NCI-H1092 (cell line): ENCODE measurements around the gene RNF149.
A peak's percentile ranks its signal among the peaks of the same experiment; 100 is the strongest.
"Not testable (repeated sequence)": the region's sequence is repeated elsewhere in the genome, so short reads cannot be mapped to it uniquely, and the experiment has no call there.

Experiments used
- DNase-seq: peaks from one replicate; lab custom pipeline; 2025; lab: John Stamatoyannopoulos, UW

RNF149 gene

GRCh38 chr2:101308432-101309210 is at the start of gene RNF149:
TSS of gene RNF149 (minus strand) at chr2:101308701. CDS start at chr2:101308588, 113 bp downstream.
- peak; percentile 66 for DNase-seq

DNA sequence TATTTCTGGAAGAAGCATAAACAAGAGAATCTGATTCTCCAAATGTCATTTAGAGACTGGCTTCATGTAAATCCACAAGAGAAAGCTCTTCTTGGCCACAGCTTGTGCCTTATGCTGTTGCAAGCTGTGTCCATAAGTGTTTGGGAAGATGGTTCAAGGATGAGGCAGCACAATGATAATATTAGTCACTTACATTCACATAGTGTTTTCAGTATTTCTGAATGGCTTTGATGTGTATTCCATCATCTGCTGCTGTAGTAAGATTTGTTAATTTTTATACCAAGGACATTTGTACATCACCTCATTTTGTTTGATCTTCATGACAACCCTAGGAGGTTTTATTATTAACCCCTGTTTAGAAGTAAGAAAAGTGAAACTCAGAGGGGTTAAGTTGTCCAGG is 48.9 kb upstream of the RNF149 start:
- no peak for DNase-seq

- no peak for DNase-seq
Measured at GRCh38 chr2:101356521-101356920, 48.0 kb upstream of the RNF149 start.

DNA sequence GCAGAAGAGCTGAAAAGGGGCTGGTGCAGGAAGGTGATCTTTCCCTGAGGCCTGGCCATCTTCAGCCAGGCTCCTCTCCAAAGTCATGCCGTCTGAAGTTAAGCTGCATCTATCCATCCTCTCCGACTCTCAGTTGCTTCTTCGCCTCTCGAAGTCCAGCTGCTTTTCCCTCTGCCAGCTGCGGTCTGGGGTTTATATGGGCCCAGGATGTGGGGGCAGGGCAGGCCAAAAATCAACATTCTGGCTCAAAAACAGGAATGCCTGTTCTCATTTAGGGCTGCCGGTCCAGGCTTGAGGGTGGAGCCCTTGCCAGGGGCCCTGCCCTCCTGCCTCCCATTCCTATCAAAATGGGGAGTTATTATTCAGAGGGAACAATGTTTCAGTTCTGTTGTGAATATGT is 47.6 kb upstream of the RNF149 start:
- DNase-seq: no peak

DNA sequence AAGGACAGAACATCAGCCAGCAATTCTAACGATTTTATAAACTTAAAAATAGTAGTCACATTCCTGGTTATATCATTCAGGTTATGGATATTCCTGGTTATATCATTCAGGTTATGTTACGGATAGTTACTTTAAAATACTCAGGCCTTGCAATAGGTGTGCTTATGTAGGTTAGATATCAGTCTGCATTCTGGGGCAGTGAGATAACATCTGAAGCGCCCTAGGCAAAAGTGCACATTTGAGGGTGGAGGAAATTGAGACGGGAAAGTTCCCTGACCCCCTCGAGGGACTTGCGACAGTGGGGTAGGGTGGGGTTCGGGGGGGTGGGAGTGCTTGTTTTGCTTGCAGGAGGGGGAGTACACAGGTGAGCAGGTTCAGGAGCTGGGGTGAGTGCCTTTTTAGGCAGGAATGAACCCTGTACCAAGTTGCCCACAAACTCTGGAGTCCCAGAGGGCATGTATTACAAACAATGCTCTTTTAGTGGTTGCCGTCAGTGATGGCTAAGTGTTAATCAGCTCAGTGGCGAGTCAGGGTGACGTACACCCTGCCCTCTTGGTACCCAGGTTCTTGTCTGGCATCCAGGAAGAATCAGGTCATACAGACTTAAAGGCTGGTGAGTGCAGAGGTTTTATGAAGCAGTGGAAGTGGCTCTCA is 47.0 kb upstream of the RNF149 start:
- DNase-seq: no peak

DNA sequence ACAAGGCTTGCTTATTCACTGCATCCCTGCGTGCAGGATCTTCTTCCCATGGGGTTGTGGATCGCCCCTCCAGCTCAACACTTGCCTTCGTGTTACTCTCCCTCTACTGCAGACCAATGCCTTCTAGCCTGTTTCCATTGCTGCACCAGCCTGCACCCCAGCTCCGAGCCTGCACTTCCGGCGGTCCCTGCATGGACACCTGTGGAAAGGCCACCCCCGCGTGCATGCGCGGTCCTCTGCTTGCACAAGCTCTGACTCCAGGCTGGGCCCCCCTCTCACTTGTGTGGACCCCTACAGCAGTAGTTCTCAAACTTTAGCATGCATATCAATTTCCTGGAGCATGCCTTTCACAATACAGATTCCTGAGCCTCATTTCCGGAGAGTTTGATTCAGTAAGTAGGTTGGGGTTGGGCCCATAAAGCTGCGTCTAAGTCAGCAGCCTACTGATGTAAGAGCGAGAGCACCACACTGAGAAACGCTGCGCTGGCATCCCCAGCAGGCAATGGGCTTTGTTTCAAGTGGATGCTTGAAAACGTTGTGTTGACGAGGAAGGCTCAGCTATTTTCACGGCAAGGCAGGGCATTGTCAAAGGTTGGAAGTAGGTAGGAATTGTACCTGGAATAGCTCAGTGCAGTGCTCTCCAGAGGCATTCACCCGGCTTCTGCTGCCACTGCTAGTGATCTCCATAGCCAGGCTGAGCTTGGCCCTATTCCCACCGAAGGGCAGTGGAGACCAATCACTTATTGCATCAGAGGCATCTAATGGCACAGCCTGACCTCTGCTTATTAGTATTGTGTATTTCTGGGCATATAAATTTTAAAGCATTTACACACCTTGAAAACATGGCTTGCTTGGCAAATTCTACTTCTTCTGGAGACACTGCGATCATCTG is 46.2 kb upstream of the RNF149 start:
- no peak for DNase-seq

DNA sequence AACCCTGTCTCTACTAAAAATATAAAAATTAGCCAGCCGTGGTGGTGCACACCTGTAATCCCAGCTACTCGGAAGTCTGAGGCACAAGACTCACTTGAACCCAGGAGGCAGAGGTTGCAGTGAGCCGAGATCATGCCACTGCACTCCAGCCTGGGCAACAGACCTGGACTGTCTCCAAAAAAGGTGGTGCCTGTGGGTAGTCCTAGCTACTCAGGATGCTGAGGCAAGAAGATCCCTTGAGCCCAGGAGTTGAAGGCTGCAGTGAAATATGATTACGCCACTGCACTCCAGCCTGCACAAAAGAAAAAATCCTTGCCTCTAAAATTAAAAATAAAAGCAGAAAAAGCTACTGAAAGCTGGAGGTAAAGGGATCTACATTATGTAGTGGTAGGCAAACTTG is 44.1 kb upstream of the RNF149 start:
- DNase-seq: not testable (repeated sequence)

DNA sequence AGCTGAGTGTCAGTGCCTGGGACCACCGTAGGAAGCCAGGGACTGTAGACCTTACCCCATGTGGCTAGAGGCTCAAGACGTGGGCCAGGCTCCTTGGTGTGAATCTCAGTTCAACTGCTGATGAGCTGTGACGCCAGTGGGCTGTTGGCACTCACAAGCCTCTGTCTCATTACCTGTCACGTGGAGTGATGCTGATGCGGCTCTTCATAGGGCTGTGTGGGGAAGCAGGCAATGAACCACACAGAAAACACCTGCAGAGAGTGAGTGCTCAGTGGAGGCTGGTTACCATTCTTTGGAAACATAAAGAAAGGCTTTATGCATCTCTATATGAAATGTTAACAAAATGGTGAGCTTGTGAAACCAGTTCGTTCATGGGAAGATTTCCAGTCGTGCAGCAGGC is 42.7 kb upstream of the RNF149 start:
- no peak for DNase-seq

- DNase-seq: no peak
Measured at GRCh38 chr2:101349893-101350662, 41.6 kb upstream of the RNF149 start.

GRCh38 chr2:101348883-101349282 is 40.4 kb upstream of the RNF149 start:
- no peak for DNase-seq

DNA sequence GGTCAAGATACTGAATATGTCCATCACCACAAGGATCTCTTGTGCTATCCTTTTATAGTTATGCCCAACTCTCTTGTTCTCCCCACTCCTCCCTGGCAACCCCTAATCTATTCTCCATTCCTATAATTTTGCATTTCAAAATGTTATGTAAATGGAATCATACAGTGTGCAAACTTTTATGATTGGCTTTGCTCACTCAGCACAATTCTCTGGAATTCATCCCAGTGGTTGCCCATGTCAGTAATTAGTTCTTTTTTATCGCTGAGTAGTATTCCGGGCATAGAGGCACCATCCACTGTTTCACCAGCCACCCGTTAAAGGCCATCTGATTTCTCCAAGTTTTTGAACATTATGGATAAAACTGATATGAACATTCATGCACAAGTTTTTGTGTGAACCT is 38.4 kb upstream of the RNF149 start:
- no peak for DNase-seq

DNA sequence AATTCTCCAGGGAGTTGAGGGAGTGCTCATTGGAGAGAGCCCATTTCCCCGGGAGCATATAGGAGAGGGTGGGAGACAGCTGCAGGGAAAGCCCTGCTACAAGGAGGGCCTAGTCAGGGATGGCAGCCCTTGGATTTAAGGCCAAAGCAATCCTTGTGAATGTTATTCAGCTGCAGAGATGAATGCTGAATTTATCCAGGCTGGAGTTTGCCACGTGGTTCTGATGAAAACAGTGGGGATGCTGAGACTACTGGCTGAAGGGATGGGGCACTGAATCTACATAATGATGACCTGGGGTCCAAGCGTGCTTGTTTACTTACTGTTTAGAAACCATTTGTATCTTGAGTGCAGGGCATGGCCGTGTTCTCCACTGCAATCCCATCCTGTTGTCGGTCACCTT is 35.6 kb upstream of the RNF149 start:
- DNase-seq: no peak

- DNase-seq: no peak
Measured at GRCh38 chr2:101342625-101343008, 34.1 kb upstream of the RNF149 start.

DNA sequence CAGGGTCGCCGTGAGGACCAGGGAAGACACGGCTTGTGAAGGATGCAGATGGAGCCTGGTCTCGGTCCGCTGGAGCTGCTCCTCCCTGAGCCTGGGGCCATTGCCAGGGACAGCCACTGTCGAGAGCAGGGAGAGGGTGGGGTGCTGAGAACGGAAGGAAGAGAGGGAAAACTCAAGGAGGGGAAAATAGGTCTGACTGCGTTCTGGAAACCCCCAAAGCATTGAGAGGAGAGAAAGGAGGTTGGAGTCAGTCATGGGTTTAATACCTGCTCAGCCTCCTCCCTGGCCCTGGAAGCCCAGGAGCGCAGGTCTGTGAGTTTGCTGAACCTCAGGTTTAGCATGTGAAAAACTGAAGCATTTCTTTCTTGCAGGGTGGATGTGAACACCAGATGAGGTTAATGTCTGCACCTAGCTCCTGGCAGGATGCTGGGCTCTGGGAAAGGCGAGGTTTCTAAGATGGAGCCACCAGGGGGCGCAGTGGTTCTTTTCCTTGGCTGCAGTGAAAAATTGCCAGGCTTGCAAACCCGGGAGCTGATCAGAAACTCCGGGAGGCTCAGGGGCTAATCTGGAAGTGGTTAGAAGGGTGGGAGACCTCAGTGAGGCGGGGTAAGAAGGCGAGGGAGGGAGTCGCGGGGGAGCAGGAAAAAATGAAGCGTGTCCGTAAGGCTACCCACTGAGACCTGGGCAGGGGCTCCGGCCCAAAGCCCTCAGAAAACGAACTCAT is 33.6 kb upstream of the RNF149 start:
- peak; percentile 29 for DNase-seq

DNA sequence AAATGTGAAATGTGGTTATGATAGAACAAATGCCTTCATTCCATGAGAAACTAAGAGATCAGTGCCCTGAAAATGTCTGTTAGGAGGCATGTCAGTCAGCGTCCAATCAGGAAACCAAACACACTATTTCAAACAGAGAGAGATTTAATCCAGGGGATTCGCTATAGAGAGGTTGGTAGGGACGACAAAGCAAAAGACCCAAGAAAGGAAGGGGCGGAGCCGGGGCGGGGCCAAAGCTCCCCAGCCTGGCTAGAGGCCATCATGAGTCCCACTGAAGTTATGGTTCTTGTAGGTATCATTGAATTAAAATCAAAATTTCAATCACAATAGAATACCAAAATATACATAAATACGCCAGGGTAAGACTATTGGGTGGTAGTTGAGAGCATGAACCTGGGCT is 32.9 kb upstream of the RNF149 start:
- no peak for DNase-seq

- no peak for DNase-seq
Measured at GRCh38 chr2:101340141-101340551, 31.6 kb upstream of the RNF149 start.

DNA sequence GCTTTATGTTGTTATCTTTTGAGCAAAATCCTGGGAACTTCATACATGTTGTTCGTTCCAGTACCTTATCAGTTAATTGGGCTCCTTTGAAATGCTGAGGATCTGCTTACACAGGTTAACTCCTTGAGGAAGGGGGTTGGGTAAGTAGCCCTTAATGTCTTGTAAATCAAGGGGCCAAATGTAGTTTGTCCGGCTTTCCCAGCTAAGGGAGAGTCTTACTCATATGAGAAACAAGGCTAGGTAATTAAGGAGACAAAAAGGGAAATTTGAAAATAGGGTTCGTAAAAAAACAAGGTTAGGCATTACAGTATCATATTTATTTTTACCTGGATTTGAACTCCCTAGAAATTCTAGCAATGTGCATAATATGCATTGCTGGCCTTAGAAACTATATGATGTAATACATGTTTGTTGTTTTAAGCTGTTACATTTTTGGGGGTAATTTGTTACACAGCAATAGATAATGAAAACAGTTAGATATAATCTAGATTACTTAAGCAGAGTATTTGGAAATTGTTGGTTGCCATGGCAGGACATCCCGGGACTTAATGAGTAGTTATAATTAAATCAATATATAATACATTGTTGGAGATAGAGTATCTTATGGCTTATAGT is 30.9 kb upstream of the RNF149 start:
- no peak for DNase-seq

DNA sequence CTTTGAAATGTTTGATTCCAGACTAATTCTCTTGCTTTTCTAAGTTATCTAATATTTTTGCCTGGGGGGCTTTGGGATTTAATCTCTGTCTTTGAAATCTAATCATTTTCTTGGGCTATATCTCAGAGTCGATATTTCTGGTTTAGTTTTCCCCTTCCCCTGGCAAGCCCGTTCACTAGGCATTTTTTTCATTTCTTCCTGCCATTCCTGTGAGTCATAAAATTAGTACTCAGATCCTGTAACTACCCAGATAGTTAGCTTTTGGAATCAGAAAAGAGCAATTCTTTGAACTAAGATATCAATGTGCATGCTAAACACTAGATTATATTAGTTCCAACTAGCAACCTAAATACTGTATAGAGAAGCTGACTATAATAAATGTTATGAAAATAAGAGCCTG is 29.4 kb upstream of the RNF149 start:
- no peak for DNase-seq

- no peak for DNase-seq
Measured at GRCh38 chr2:101332885-101333766, 24.6 kb upstream of the RNF149 start.

DNA sequence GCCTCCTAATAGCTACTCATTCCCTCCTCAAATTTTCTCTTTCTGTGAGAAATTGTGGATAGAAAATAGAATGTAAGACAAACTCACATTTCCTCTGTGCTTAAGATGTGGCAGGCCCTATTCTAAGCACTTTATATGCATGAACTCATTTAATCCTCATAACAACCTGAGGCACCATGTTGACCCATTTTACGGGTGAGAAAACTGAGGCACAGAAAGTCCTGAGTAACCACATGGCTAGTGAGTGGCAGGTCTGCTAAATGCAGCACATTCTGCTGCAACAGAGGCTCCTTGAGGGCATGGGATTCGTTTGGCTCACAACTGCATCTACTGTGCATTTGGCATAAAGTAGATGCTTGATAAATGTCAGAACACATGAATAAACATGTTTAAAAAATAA is 22.7 kb upstream of the RNF149 start:
- DNase-seq: no peak
